ENCODE results near the gene ATF6B. TPM values are rescaled to one million over a fixed set of nuclear protein-coding genes. Genes with fewer than 3 reads are reported as not detected.
A peak's percentile ranks its signal among the peaks of the same experiment; 100 is the strongest.

Gene ATF6B
- total and polyA plus RNA-seq, 2 of the 13 experiments (the other 11 are each of a cell fraction or from before 2014, with no cell fraction given) = 18.1 to 44.0 TPM

DNA sequence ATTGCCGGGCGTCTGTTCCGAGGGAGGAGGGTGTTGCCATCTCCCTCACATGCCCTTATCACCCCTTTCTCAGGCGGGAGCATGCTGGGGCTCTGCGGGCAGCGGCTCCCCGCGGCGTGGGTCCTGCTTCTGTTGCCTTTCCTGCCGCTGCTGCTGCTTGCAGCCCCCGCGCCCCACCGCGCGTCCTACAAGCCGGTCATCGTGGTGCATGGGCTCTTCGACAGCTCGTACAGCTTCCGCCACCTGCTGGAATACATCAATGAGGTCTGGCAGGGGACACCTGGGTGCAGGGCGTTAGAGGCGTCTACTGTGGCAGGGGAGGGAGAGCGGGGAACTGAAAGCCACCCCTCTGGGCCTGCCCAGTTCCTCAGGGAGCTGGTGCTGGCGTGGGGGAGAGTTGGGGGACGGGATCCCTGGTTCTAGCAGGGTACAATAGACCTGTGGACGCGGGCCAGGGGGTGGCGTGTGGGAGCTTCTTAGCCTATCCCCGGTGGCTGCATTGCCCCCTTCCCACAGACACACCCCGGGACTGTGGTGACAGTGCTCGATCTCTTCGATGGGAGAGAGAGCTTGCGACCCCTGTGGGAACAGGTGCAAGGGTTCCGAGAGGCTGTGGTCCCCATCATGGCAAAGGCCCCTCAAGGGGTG, 26.6 kb upstream of the ATF6B start (continued):
- no peak for TF ChIP-seq GLMP (CRISPR knock-in tag; IDR thresholded peaks at IDR 0.05; ENCODE audit: borderline replicate concordance)
- TF ChIP-seq, protein P1, sequence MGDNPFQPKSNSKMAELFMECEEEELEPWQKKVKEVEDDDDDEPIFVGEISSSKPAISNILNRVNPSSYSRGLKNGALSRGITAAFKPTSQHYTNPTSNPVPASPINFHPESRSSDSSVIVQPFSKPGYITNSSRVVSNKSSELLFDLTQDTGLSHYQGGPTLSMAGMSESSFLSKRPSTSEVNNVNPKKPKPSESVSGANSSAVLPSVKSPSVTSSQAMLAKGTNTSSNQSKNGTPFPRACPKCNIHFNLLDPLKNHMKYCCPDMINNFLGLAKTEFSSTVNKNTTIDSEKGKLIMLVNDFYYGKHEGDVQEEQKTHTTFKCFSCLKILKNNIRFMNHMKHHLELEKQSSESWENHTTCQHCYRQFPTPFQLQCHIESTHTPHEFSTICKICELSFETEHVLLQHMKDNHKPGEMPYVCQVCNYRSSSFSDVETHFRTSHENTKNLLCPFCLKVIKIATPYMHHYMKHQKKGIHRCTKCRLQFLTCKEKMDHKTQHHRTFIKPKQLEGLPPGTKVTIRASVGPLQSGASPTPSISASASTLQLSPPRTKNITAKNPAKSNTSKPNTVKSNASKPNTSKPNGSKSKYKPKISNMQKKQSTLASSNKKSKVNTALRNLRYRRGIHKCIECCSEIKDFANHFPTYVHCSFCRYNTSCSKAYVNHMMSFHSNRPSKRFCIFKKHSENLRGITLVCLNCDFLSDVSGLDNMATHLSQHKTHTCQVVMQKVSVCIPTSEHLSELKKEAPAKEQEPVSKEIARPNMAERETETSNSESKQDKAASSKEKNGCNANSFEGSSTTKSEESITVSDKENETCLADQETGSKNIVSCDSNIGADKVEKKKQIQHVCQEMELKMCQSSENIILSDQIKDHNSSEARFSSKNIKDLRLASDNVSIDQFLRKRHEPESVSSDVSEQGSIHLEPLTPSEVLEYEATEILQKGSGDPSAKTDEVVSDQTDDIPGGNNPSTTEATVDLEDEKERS (CRISPR knock-in tag; IDR thresholded peaks at IDR 0.05) = peak; percentile 96
- TF ChIP-seq HNRNPL (IDR thresholded peaks at IDR 0.05; ENCODE audit: low read depth, low read length) = no peak
- no peak for TF ChIP-seq RCOR2 (CRISPR knock-in tag; IDR thresholded peaks at IDR 0.05)
- no peak for TF ChIP-seq SNRNP70 (IDR thresholded peaks at IDR 0.05; ENCODE audit: low read depth, low read length)
- 0 out of 2 replicates have a peak, but pooled peaks have one; percentile 1 for TF ChIP-seq DNMT3B (CRISPR knock-in tag; conservative IDR thresholded peaks at IDR 0.05)
- TF ChIP-seq, protein P2, sequence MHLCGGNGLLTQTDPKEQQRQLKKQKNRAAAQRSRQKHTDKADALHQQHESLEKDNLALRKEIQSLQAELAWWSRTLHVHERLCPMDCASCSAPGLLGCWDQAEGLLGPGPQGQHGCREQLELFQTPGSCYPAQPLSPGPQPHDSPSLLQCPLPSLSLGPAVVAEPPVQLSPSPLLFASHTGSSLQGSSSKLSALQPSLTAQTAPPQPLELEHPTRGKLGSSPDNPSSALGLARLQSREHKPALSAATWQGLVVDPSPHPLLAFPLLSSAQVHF (CRISPR knock-in tag; IDR thresholded peaks at IDR 0.05) = peak; percentile 18; the same call in 1 of the 2 replicates
- TF ChIP-seq KLF16 (CRISPR knock-in tag; IDR thresholded peaks at IDR 0.05) = no peak
- TF ChIP-seq ZNF678 (CRISPR knock-in tag; IDR thresholded peaks at IDR 0.05) = no peak
- no peak for TF ChIP-seq CREB3 (CRISPR knock-in tag; IDR thresholded peaks at IDR 0.05)
- no peak; the same call in 1 of the 2 replicates for TF ChIP-seq NFE2L1 (CRISPR knock-in tag; IDR thresholded peaks at IDR 0.05; ENCODE audit: borderline replicate concordance)
- no peak for TF ChIP-seq ZNF513 (CRISPR knock-in tag; conservative IDR thresholded peaks at IDR 0.05)
- TF ChIP-seq, protein P3, sequence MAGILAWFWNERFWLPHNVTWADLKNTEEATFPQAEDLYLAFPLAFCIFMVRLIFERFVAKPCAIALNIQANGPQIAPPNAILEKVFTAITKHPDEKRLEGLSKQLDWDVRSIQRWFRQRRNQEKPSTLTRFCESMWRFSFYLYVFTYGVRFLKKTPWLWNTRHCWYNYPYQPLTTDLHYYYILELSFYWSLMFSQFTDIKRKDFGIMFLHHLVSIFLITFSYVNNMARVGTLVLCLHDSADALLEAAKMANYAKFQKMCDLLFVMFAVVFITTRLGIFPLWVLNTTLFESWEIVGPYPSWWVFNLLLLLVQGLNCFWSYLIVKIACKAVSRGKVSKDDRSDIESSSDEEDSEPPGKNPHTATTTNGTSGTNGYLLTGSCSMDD (CRISPR knock-in tag; IDR thresholded peaks at IDR 0.05) = no peak
- no peak for TF ChIP-seq ZNF180 (CRISPR knock-in tag; IDR thresholded peaks at IDR 0.05; ENCODE audit: borderline replicate concordance, low read depth)
- TF ChIP-seq ZBTB21 (CRISPR knock-in tag; IDR thresholded peaks at IDR 0.05) = no peak
- TF ChIP-seq GMEB2 (CRISPR knock-in tag; IDR thresholded peaks at IDR 0.05; ENCODE audit: low read depth) = no peak; the same call in 1 of the 2 replicates
- no peak for TF ChIP-seq ZNF282 (IDR thresholded peaks at IDR 0.05; ENCODE audit: partially characterized antibody)
- no peak; the same call in 1 of the 2 replicates for TF ChIP-seq NR0B2 (CRISPR knock-in tag; IDR thresholded peaks at IDR 0.05)

Data from HepG2 (cell line).